GM23338 (cell line): Measurements from ENCODE around the gene DMBX1. TPM values are rescaled to one million over a fixed set of nuclear protein-coding genes. Genes with fewer than 3 reads are reported as not detected.

ENCODE experiments used
- ATAC-seq: fragments of 200-7000 bp; cut with Tn5 transposase; 3 replicates; pipeline ENCODE4 v1.9.1; 2020
- DNase-seq: peaks from one replicate; pipeline ENCODE4 v3.0.0-alpha.2; 2015; ENCODE audit warnings: low spot score
- H2AFZ ChIP-seq: fragments of 200-600 bp; sonication (generic); 2 replicates; pipeline ENCODE4 v1.8.0; 2016; ENCODE audit warnings: antibody characterized with exemption, mild to moderate bottlenecking, moderate library complexity
- H3F3A ChIP-seq: fragments of 200-600 bp; sonication (generic); replicated peaks from 2 replicates; pipeline ENCODE4 v1.8.0; 2017; ENCODE audit warnings: antibody characterized with exemption, mixed run types, low read depth
- H3K27ac ChIP-seq: fragments of 200-600 bp; sonication (generic); 2 replicates; pipeline ENCODE4 v1.6.1; 2016; ENCODE audit warnings: low read depth
- H3K27me3 ChIP-seq: fragments of 200-600 bp; sonication (generic); 2 replicates; pipeline ENCODE4 v1.8.0; 2016; ENCODE audit warnings: mild to moderate bottlenecking, mixed run types, moderate library complexity; ENCODE audit not compliant: insufficient read depth
- H3K36me3 ChIP-seq: fragments of 200-600 bp; sonication (generic); 2 replicates; pipeline ENCODE4 v1.8.0; 2016; ENCODE audit warnings: mild to moderate bottlenecking; ENCODE audit not compliant: insufficient read depth
- H3K4me1 ChIP-seq: fragments of 200-600 bp; sonication (generic); 2 replicates; pipeline ENCODE4 v1.8.0; 2016; ENCODE audit warnings: mild to moderate bottlenecking, moderate library complexity; ENCODE audit not compliant: insufficient read depth
- H3K4me2 ChIP-seq: fragments of 200-600 bp; sonication (generic); 2 replicates; pipeline ENCODE4 v1.7.1; 2017; ENCODE audit warnings: mixed run types
- H3K4me3 ChIP-seq: fragments of 200-600 bp; sonication (generic); 2 replicates; pipeline ENCODE4 v1.6.1; 2016; ENCODE audit warnings: mixed run types
- H3K79me2 ChIP-seq: fragments of 200-600 bp; sonication (generic); replicated peaks from 2 replicates; pipeline ENCODE4 v1.8.0; 2017; ENCODE audit warnings: mild to moderate bottlenecking; ENCODE audit not compliant: insufficient read depth
- H3K9me2 ChIP-seq: fragments of 200-600 bp; sonication (generic); 2 replicates; pipeline ENCODE4 v1.8.0; 2017; ENCODE audit not compliant: insufficient read depth
- H4K20me1 ChIP-seq: fragments of 200-600 bp; sonication (generic); replicated peaks from 2 replicates; pipeline ENCODE4 v1.8.0; 2017; ENCODE audit warnings: mild to moderate bottlenecking; ENCODE audit not compliant: insufficient read depth
- H3K27ac Mint-ChIP-seq: 2 replicates; pipeline ENCODE4 v1.8.0; 2020; ENCODE audit warnings: inconsistent platforms, mild to moderate bottlenecking, moderate library complexity, mixed read lengths
- H3K27me3 Mint-ChIP-seq: 3 replicates; pipeline ENCODE4 v1.8.0; 2022; ENCODE audit warnings: low read depth, mild to moderate bottlenecking, moderate library complexity, mixed read lengths, inconsistent platforms; ENCODE audit not compliant: insufficient read depth, poor library complexity
- H3K36me3 Mint-ChIP-seq: 3 replicates; pipeline ENCODE4 v1.8.0; 2021; ENCODE audit warnings: low read depth, mild to moderate bottlenecking, inconsistent platforms, moderate library complexity, mixed read lengths
- H3K4me1 Mint-ChIP-seq: 3 replicates; pipeline ENCODE4 v1.8.0; 2020; ENCODE audit warnings: mild to moderate bottlenecking, inconsistent platforms, mixed read lengths
- H3K4me3 Mint-ChIP-seq: 3 replicates; pipeline ENCODE4 v1.8.0; 2021; ENCODE audit warnings: moderate library complexity, mild to moderate bottlenecking, inconsistent platforms, mixed read lengths
- H3K9me3 Mint-ChIP-seq: 3 replicates; pipeline ENCODE4 v1.8.0; 2020; ENCODE audit warnings: moderate library complexity, mild to moderate bottlenecking, inconsistent platforms, mixed read lengths
- CREB1 ChIP-seq: fragments of 250-450 bp; sonication (Bioruptor Pico); IDR thresholded peaks from 2 replicates; pipeline ENCODE4 v1.5.0; 2020; ENCODE audit warnings: low read depth, mild to moderate bottlenecking, moderate library complexity
- EZH2 ChIP-seq: fragments of 200-600 bp; sonication (generic); IDR thresholded peaks from one replicate; pipeline ENCODE4 v1.8.0; 2017; ENCODE audit warnings: antibody characterized with exemption, mild to moderate bottlenecking, low read depth; ENCODE audit not compliant: unreplicated experiment
- JUNB ChIP-seq: IDR thresholded peaks from one replicate; pipeline ENCODE4 v1.6.1; 2016; ENCODE audit warnings: antibody characterized with exemption; ENCODE audit not compliant: unreplicated experiment
- NANOG ChIP-seq: IDR thresholded peaks from 2 replicates; pipeline ENCODE4 v1.6.1; 2016; ENCODE audit warnings: antibody characterized with exemption, borderline replicate concordance
- POLR2AphosphoS5 ChIP-seq: IDR thresholded peaks from 2 replicates; pipeline ENCODE4 v1.6.1; 2016; ENCODE audit warnings: antibody characterized with exemption, low read depth
- REST ChIP-seq: IDR thresholded peaks from one replicate; pipeline ENCODE4 v1.6.1; 2018; ENCODE audit warnings: antibody characterized with exemption; ENCODE audit not compliant: unreplicated experiment
- ZNF114 ChIP-seq: fragments of 250-450 bp; sonication (Bioruptor Pico); IDR thresholded peaks from 2 replicates; pipeline ENCODE4 v1.5.0; 2020; ENCODE audit warnings: mild to moderate bottlenecking, moderate library complexity
- ZNF331 ChIP-seq: fragments of 250-450 bp; sonication (Bioruptor Pico); IDR thresholded peaks from 2 replicates; pipeline ENCODE4 v1.5.0; 2020; ENCODE audit warnings: low read depth, mild to moderate bottlenecking, moderate library complexity
- polyA plus RNA-seq: library from polyadenylated mRNA; unstranded; fragments of >200 nt; fragmentation: Nextera tagmentation; extraction: Ambion mirVana; gene quantifications from 2 replicates; pipeline ENCODE4 v1.2.1, GENCODE V29; 2016
- total RNA-seq: library from RNA; depleted of rRNA; stranded (reverse); fragments of >200 nt; shearing (Covaris generic); gene quantifications from 2 replicates; pipeline ENCODE4 v1.2.3, GENCODE V29; 2014
- TF ChIP-seq, protein P1 (sequence below): IDR thresholded peaks from 2 replicates; pipeline ENCODE4 v1.6.1; 2016; ENCODE audit warnings: antibody characterized with exemption

DMBX1 gene
- total and polyA plus RNA-seq, 2 experiments from 2014 or later = 0.11 TPM; not detected in 1

GRCh38 chr1:46461017-46461808 lies 28.4 kb upstream of the DMBX1 start (continued):
- no peak for TF ChIP-seq ZNF114 (CRISPR knock-in tag)
- TF ChIP-seq NANOG = no peak
- TF ChIP-seq EZH2 = no peak
- TF ChIP-seq JUNB = no peak
- no peak for TF ChIP-seq REST
- TF ChIP-seq, protein P1, sequence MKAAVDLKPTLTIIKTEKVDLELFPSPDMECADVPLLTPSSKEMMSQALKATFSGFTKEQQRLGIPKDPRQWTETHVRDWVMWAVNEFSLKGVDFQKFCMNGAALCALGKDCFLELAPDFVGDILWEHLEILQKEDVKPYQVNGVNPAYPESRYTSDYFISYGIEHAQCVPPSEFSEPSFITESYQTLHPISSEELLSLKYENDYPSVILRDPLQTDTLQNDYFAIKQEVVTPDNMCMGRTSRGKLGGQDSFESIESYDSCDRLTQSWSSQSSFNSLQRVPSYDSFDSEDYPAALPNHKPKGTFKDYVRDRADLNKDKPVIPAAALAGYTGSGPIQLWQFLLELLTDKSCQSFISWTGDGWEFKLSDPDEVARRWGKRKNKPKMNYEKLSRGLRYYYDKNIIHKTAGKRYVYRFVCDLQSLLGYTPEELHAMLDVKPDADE = no peak
- TF ChIP-seq POLR2AphosphoS5 = no peak
- no peak for TF ChIP-seq ZNF331
- no peak for TF ChIP-seq CREB1 (CRISPR knock-in tag)

DNA sequence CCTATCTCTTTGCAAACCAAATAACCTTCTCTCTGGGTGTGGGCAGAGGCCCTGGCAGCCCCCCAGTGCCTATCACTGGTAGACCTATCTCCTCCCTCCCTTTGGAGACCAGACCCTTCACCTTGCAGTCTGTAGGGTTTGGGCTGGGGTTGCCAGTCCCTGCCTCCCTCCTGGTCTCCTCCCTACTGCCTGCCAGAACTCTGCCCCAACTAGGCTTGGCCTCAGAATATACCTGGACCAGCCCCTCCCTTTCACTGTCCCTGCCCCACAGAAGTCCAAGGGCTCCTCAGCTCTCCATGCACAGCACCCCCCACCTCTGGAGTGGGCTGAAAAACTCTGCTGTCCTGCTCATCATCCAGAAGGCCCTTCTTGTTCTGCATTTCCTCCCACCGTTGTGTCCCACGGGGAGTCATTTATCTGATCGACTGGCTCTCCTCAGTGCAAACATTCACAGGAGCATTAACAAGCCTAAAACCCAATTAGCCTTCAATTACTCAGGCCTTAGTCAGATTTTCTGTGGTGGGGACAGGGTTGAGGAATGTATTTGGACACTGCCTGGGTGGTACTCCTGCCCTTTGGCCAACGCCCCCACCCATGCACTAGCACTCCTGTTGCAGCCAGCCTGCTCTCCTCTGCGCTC lies 27.7 kb upstream of the DMBX1 start:
- no peak overlapping the region for H3K27ac ChIP-seq
- no peaks in the 10 kb centered on the region for H3K9me2 ChIP-seq
- H3K36me3 Mint-ChIP-seq = no peaks in the 10 kb centered on the region; the same call in 2 of the 3 replicates
- DNase-seq = no peak
- no peaks in the 10 kb centered on the region for H3K9me3 Mint-ChIP-seq
- no peaks in the 10 kb centered on the region for H3K79me2 ChIP-seq
- H3K36me3 ChIP-seq = no peaks in the 10 kb centered on the region
- no peak overlapping the region for H3K4me3 Mint-ChIP-seq
- 0 out of 2 replicates have a peak, but pooled peaks cover 5% of the 10 kb centered on the region for H3F3A ChIP-seq
- peaks cover 46% of the 10 kb centered on the region for H3K27me3 Mint-ChIP-seq
- H3K4me2 ChIP-seq = no peak overlapping the region
- ATAC-seq = no peak
- peaks cover 36% of the 10 kb centered on the region for H3K4me1 Mint-ChIP-seq
- no peak overlapping the region for H3K27ac Mint-ChIP-seq
- peaks cover 96% of the 10 kb centered on the region for H3K27me3 ChIP-seq
- H4K20me1 ChIP-seq = peaks cover 4% of the 10 kb centered on the region; the same call in 1 of the 2 replicates
- no peak overlapping the region for H2AFZ ChIP-seq
- H3K4me1 ChIP-seq = peaks cover 8% of the 10 kb centered on the region; the same call in 1 of the 2 replicates
- no peak overlapping the region for H3K4me3 ChIP-seq
- no peak for TF ChIP-seq ZNF114 (CRISPR knock-in tag)
- TF ChIP-seq REST = no peak
- TF ChIP-seq ZNF331 = no peak
